Pancreas (tissue), 10 donors: Measurements from ENCODE around the gene MSI2. TPM values are rescaled to one million over a fixed set of nuclear protein-coding genes. Genes with fewer than 3 reads are reported as not detected.

Experiments used
- ATAC-seq, 4 donors: fragments of 200-7000 bp; cut with Tn5 transposase; one replicate each; pipeline versions ENCODE4 v1.8.0 to v1.9.1; 2020; ENCODE audit warnings: mild to moderate bottlenecking in 4 of 4, moderate library complexity in 4 of 4
- DNase-seq, 6 donors: peaks; one replicate each; pipeline ENCODE4 v3.0.0-alpha.2; 2020
- FAIRE-seq: peaks from 2 replicates; lab custom pipeline; 2012; peaks lifted over from hg19 to GRCh38; lab: Jason Lieb, UNC
- H3K27ac ChIP-seq, 4 donors: fragments of 200-600 bp; sonication (generic); 1 replicate in 3 of 4; 2 replicates in 1 of 4; pipeline versions ENCODE4 v1.5.0 to v1.8.0; 2020
- H3K27me3 ChIP-seq, 4 donors: fragments of 200-600 bp; one replicate each; pipeline ENCODE4 v1.8.0; 2021
- H3K36me3 ChIP-seq, 3 donors: fragments of 200-600 bp; sonication (generic) in 1 of 3; one replicate each; pipeline versions ENCODE4 v1.5.0 to v1.8.0; 2020 to 2021
- H3K4me1 ChIP-seq, 3 donors: fragments of 200-600 bp; one replicate each; pipeline ENCODE4 v1.8.0; 2021
- H3K4me3 ChIP-seq, 4 donors: fragments of 200-600 bp; sonication (generic) in 2 of 4; one replicate each; pipeline versions ENCODE4 v1.5.0 to v1.8.0; 2020 to 2021
- H3K9me3 ChIP-seq, 4 donors: fragments of 200-600 bp; one replicate each; pipeline ENCODE4 v1.8.0; 2021
- CTCF ChIP-seq, 4 donors: fragments of 200-600 bp; sonication (generic) in 3 of 4; IDR thresholded peaks; one replicate each; pipeline versions ENCODE4 v1.5.0 to v1.8.0; 2021; ENCODE audit warnings: antibody characterized with exemption in 4 of 4
- WGBS, 2 donors: extraction: QIAGEN DNeasy Blood & Tissue Kit; methylation state at CpG; one replicate each; pipeline ENCODE4 v1.1.7; 2013; 5-methylcytosine and 5-hydroxymethylcytosine counted together
- intact Hi-C, 3 donors: fragments of 100-400 bp; cut with DNase I; formaldehyde crosslinking; loops; one replicate each; pipeline versions ENCODE4 v1.11.1 to v1.14.2; 2022
- polyA plus RNA-seq, 2 donors: library from polyadenylated mRNA; stranded (reverse); fragments of 200-250 nt; gene quantifications; one replicate each; pipeline ENCODE4 v1.2.3, GENCODE V29; 2013
- total RNA-seq, 6 donors: library from RNA; stranded (reverse); fragmentation: NEBNext Ultra II Directional in 4 of 6; extraction: Animal tissue kit (Norgen Biotek cat#: 25700) in 4 of 6; gene quantifications; one replicate each; pipeline versions ENCODE4 v1.2.1 to v1.2.4, GENCODE V29; 2021 to 2023
- donor health status: healthy with polysubstance abuse.
- donor health status: DM: no; HTN: no; CAD: no; lungs with moderate emphysema.
- donor health status: DM: no; HTN: no; CAD: no.
- donor health status: control.
- donor health status: control.
- donor health status: Bipolar disorder and iron deficiency.
- donor health status: DM: yes; HTN: yes; CAD: no.
- donor health status: DM: no; HTN: no; CAD: no.
- donor health status: DM: no; HTN: no; CAD: no.
- donor health status: DM: yes; HTN: yes; CAD: no.

Gene MSI2
- total and polyA plus RNA-seq, 8 donors, result 10.4 to 48.9 (median 30.1) TPM

DNA sequence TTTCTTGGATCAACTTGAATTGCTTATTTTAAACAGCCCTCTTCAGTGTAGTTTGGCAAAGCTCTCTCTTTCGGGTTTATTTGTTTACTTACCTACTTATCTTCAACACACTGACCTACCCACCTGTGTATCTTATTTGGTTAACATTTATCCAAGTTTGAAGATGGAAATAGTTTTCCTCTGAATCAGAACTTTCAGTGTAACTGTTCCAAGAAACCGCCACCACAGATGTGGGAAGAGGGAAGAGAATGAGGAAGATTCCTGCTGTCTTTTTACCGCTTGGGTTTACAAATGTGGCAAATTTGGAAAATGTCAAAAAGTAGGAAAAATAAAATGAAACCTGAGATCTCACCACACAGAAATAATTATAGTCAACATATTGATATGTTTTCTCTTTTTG, 115.8 kb downstream of the MSI2 start:
- no peak for TF ChIP-seq CTCF (IDR thresholded peaks at IDR 0.05)
- WGBS, 2 donors, result 16 to 19% methylated on average over 3 of the region's 3 CpGs
- ATAC-seq (peak; percentile 48 to 73 (median 56)), DNase-seq (no peak), FAIRE-seq (no peak)
- peak overlapping the region in 3 of 4 donors; percentile 2 to 59 (median 54) for H3K27ac ChIP-seq
- no peaks in the 10 kb centered on the region for H3K36me3 ChIP-seq
- no peak overlapping the region for H3K4me3 ChIP-seq
- no peaks in the 10 kb centered on the region for H3K9me3 ChIP-seq
- H3K27me3 ChIP-seq, result peaks cover 0 to 9% (median 0%) of the 10 kb centered on the region in 4 donors
- intact Hi-C loops, result no loop called here
- peaks cover 9 to 26% (median 14%) of the 10 kb centered on the region in 3 donors for H3K4me1 ChIP-seq

- intact Hi-C loops, result no loop called here
- peaks cover 4 to 26% (median 6%) of the 10 kb centered on the region in 3 donors for H3K4me1 ChIP-seq
- WGBS, 2 donors, result 73 to 84% methylated on average over 4 of the region's 4 CpGs
- no peaks in the 10 kb centered on the region for H3K9me3 ChIP-seq
- no peak for FAIRE-seq
- peak in 2 of 4 donors; percentile 12 to 14 for ATAC-seq
- DNase-seq, result no peak
- H3K36me3 ChIP-seq, result no peaks in the 10 kb centered on the region
- no peak for TF ChIP-seq CTCF (IDR thresholded peaks at IDR 0.05)
- peaks cover 0 to 9% (median 0%) of the 10 kb centered on the region in 4 donors for H3K27me3 ChIP-seq
- H3K4me3 ChIP-seq, result no peak overlapping the region
- H3K27ac ChIP-seq, result peak overlapping the region in 3 of 4 donors; percentile 2 to 59 (median 54)
These were observed 116.7 kb downstream of the MSI2 start for GRCh38 chr17:57373048-57373447.

- no peak for ATAC-seq
- Histone ChIP-seq H3K9me3 (no peaks in the 10 kb centered on the region), H3K27ac (peak overlapping the region in 2 of 4 donors; percentile 54 to 59), H3K36me3 (no peaks in the 10 kb centered on the region), H3K4me1 (peaks cover 4 to 26% (median 6%) of the 10 kb centered on the region in 3 donors), H3K4me3 (no peak overlapping the region), H3K27me3 (peaks cover 0 to 9% (median 0%) of the 10 kb centered on the region in 4 donors)
- intact Hi-C loops, result no loop called here
- no peak for TF ChIP-seq CTCF (IDR thresholded peaks at IDR 0.05)
- WGBS, 2 donors, result 94 to 95% methylated on average over 2 of the region's 2 CpGs
- no peak for DNase-seq
- FAIRE-seq, result no peak
These were observed 117.4 kb downstream of the MSI2 start for GRCh38 chr17:57373756-57374155.

DNA sequence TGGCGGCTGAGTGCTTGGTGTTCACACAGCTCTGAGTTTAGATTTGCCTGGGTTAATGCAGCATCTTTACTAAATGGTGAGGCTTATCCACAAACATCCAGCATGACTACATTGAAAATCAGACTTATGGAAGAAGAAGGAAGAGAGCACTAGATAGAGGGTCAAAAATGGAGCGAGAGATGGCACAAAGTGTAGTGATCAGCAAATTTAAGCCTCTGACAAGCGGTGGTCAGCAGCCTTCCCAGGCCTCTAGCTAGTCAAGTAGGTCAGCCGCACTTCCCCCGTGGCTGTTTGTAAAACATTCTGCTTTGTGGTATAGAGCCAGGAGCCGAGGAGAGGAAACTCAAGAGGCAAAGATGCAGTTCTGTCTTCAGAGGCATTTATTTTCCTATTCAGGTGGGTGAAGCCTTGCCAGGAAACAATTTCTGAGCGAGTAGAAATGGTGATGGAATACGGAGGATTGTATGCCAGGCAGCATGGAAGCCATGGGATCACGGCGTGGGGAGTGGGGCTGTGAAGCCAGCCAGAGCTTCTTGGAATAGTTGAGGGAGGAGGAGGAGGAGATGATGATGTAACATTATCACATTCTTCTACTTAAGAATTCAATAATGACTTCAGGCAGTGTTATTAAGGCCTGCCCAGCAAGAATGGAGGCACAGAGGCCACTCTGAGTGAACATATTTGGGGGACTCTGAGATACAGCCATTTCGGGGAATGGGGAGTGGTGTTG, 118.9 kb downstream of the MSI2 start:
- 86 to 88% methylated on average over 11 of the region's 11 CpGs for WGBS, 2 donors

More for the DNA sequence above, 118.9 kb downstream of the MSI2 start:
- no peak for TF ChIP-seq CTCF (IDR thresholded peaks at IDR 0.05)
- Histone ChIP-seq H3K27me3 (peaks cover 0 to 5% (median 0%) of the 10 kb centered on the region in 4 donors), H3K4me3 (no peak overlapping the region), H3K4me1 (peaks cover 4 to 26% (median 6%) of the 10 kb centered on the region in 3 donors), H3K36me3 (no peaks in the 10 kb centered on the region), H3K9me3 (no peaks in the 10 kb centered on the region), H3K27ac (peak overlapping the region in 1 of 4 donors; percentile 2)
- intact Hi-C loops, result no loop called here
- no peak for ATAC-seq
- no peak for DNase-seq
- FAIRE-seq, result no peak
